Esophagus squamous epithelium (tissue), 4 donors: Measurements from ENCODE around the gene TIFAB.

Source experiments
- CTCF ChIP-seq, 6 experiments: fragments of 450-650 bp in 4 of 6; fragments of 200-600 bp in 2 of 6; sonication (generic) in 2 of 6; IDR thresholded peaks; one replicate each; pipeline ENCODE4 v1.5.1; 2016 to 2019; ENCODE audit warnings: antibody characterized with exemption in 6 of 6, mild to moderate bottlenecking in 4 of 6, moderate library complexity in 4 of 6
- POLR2A ChIP-seq, 4 donors: fragments of 450-650 bp; IDR thresholded peaks; one replicate each; pipeline ENCODE4 v1.6.1; 2017; ENCODE audit warnings: antibody characterized with exemption in 4 of 4, mild to moderate bottlenecking in 4 of 4, moderate library complexity in 3 of 4

- TF ChIP-seq CTCF (IDR thresholded peaks at IDR 0.05), result no peak
- no peak for TF ChIP-seq POLR2A (IDR thresholded peaks at IDR 0.05)
Measured at GRCh38 chr5:135489466-135490244, 37.5 kb upstream of the TIFAB start.
